H4 (cell line): ENCODE measurements around the gene TGOLN2. TPM values are rescaled to one million over a fixed set of nuclear protein-coding genes. Genes with fewer than 3 reads are reported as not detected.

Source experiments
- total RNA-seq: library from RNA; depleted of rRNA; stranded (reverse); fragments of >200 nt; shearing (Covaris generic); gene quantifications from 2 replicates; pipeline ENCODE4 v1.2.3, GENCODE V29; 2014; rRNA removed

TGOLN2 gene
- total RNA-seq, 1 experiment from 2014 or later, result 80.1 TPM

Other genes with a start within 250 kb of the TGOLN2 start
- 0.17 TPM in 1 of 2 replicates, not detected in the other for gene TCF7L1, start 194.6 kb downstream of the TGOLN2 start, total RNA-seq
- gene RETSAT, start 26.5 kb upstream of the TGOLN2 start, total RNA-seq, result 13.1 and 14.1 TPM in 2 replicates
- gene ELMOD3, start 26.8 kb upstream of the TGOLN2 start, total RNA-seq, result 14.3 and 14.6 TPM in 2 replicates
- 286 and 301 TPM in 2 replicates for gene CAPG, start 82.4 kb upstream of the TGOLN2 start, total RNA-seq
- gene SH2D6, start 90.7 kb upstream of the TGOLN2 start, total RNA-seq, result not detected in 2 replicates
- 30.6 and 52.6 TPM in 2 replicates for gene MAT2A, start 211.2 kb upstream of the TGOLN2 start, total RNA-seq
- gene GGCX, start 233.5 kb upstream of the TGOLN2 start, total RNA-seq, result 36.8 and 44.7 TPM in 2 replicates
- gene VAMP8, start 249.6 kb upstream of the TGOLN2 start, total RNA-seq, result 0.43 and 1.3 TPM in 2 replicates